DND-41 (cell line): Measurements from ENCODE around the gene KNDC1.

Experiments used
- CTCF ChIP-seq: IDR thresholded peaks from 2 replicates; pipeline ENCODE4 v1.5.1; 2012; ENCODE audit warnings: borderline replicate concordance, low read length, moderate library complexity, mild to moderate bottlenecking; ENCODE audit not compliant: poor library complexity, severe bottlenecking; ENCODE audit errors: extremely low read depth
- EZH2 ChIP-seq: IDR thresholded peaks from 3 replicates; pipeline ENCODE4 v1.6.1; 2012; ENCODE audit warnings: borderline replicate concordance, low read depth, mild to moderate bottlenecking, moderate library complexity, low read length, inconsistent platforms; ENCODE audit not compliant: severe bottlenecking

GRCh38 chr10:133117036-133117687 is 42.9 kb upstream of the KNDC1 start:
- TF ChIP-seq EZH2 (no peak), CTCF (no peak)
